HCT116 (cell line): ENCODE measurements around the gene SLC25A39. TPM values are rescaled to one million over a fixed set of nuclear protein-coding genes. Genes with fewer than 3 reads are reported as not detected.
"Not testable (repeated sequence)": the region's sequence is repeated elsewhere in the genome, so short reads cannot be mapped to it uniquely, and the experiment has no call there.

Experiments
- ATAC-seq: fragments of 200-7000 bp; cut with Tn5 transposase; 2 replicates; pipeline ENCODE4 v1.9.1; 2020; ENCODE audit warnings: mild to moderate bottlenecking, moderate library complexity
- BruUV-seq: library from RNA; stranded (reverse); fragments of 400-500 nt; replicated peaks from 2 replicates; lab custom pipeline; 2021; lab: Mats Ljungman, UMichigan
- CTCF ChIA-PET: fragments of 300-600 bp; sonication (Branson Sonifier 250); formaldehyde crosslinking; loops from one replicate; lab custom pipeline; 2021; ENCODE audit warnings: antibody characterized with exemption; lab: Charles Lee
- POLR2A ChIA-PET: fragments of 300-600, 350-600 bp; sonication (Branson Sonifier 250); formaldehyde crosslinking; loops from one replicate; lab custom pipeline; 2021; ENCODE audit warnings: antibody characterized with exemption; lab: Charles Lee
- RAD21 ChIA-PET, 2 experiments: fragments of 300-600 bp; sonication (Branson Sonifier 250); formaldehyde crosslinking; loops; one replicate each; lab custom pipeline; 2023; ENCODE audit warnings: low total read pairs in 2 of 2; ENCODE audit not compliant: uncharacterized antibody in 2 of 2, unreplicated experiment in 2 of 2, low non-redundant PET in 1 of 2; lab: Charles Lee
- DNase-seq: peaks from one replicate; pipeline ENCODE4 v3.0.0-alpha.2; 2010; ENCODE audit warnings: low read depth, low spot score
- H2AFZ ChIP-seq: fragments of 200-600 bp; shearing (Covaris generic), sonication (generic); 2 replicates; pipeline ENCODE4 v1.6.1; 2017; ENCODE audit warnings: low read depth, mixed run types, mixed read lengths, antibody characterized with exemption, low read length; ENCODE audit not compliant: poor library complexity, severe bottlenecking
- H3K27ac ChIP-seq: 2 replicates; pipeline ENCODE4 v1.5.1; 2012; ENCODE audit warnings: low read depth, low read length
- H3K27me3 ChIP-seq: fragments of 200-600 bp; sonication (generic); 2 replicates; pipeline ENCODE4 v1.6.1; 2016; ENCODE audit warnings: mixed run types, low read length, mixed read lengths; ENCODE audit not compliant: insufficient read depth
- H3K36me3 ChIP-seq, 2 experiments: fragments of 200-500 bp in 1 of 2; fragments of 200-600 bp in 1 of 2; sonication (Bioruptor generic) in 1 of 2; sonication (generic) in 1 of 2; 2 replicates each; pipeline versions ENCODE4 v1.5.1 to v1.6.1; 2014 to 2016; ENCODE audit warnings: low read length in 2 of 2, inconsistent platforms in 1 of 2, mixed read lengths in 1 of 2, mixed run types in 1 of 2; ENCODE audit not compliant: insufficient read depth in 2 of 2, control insufficient read depth in 1 of 2
- H3K4me1 ChIP-seq, 2 experiments: fragments of 200-600 bp in 1 of 2; sonication (generic) in 1 of 2; 2 replicates each; pipeline versions ENCODE4 v1.5.1 to v1.6.1; 2012 to 2017; ENCODE audit warnings: low read length in 2 of 2, inconsistent platforms in 1 of 2, mild to moderate bottlenecking in 1 of 2, mixed read lengths in 1 of 2, mixed run types in 1 of 2, moderate library complexity in 1 of 2; ENCODE audit not compliant: insufficient read depth in 2 of 2, control insufficient read depth in 1 of 2
- H3K4me2 ChIP-seq: fragments of 200-600 bp; sonication (generic); 2 replicates; pipeline ENCODE4 v1.6.1; 2017; ENCODE audit warnings: mixed run types, low read length, mixed read lengths
- H3K4me3 ChIP-seq, 2 experiments: fragments of 200-600 bp in 1 of 2; sonication (generic) in 1 of 2; replicated peaks in 1 of 2; 2 replicates each; pipeline ENCODE4 v1.5.1; 2011 to 2016; ENCODE audit warnings: low read length in 2 of 2, control low read depth in 1 of 2, low read depth in 1 of 2, mild to moderate bottlenecking in 1 of 2, mixed read lengths in 1 of 2, mixed run types in 1 of 2
- H3K79me2 ChIP-seq: fragments of 200-600 bp; sonication (generic); 2 replicates; pipeline ENCODE4 v1.6.1; 2017; ENCODE audit warnings: mild to moderate bottlenecking, mixed run types, low read length, moderate library complexity, mixed read lengths; ENCODE audit not compliant: insufficient read depth
- H3K9ac ChIP-seq: fragments of 200-600 bp; sonication (generic); 2 replicates; pipeline ENCODE4 v1.6.1; 2016; ENCODE audit warnings: low read length, mixed read lengths
- H3K9me2 ChIP-seq: fragments of 200-600 bp; sonication (generic), shearing (Covaris generic); 2 replicates; pipeline ENCODE4 v1.6.1; 2017; ENCODE audit warnings: mixed run types, mild to moderate bottlenecking, moderate library complexity; ENCODE audit not compliant: insufficient read depth
- H3K9me3 ChIP-seq, 2 experiments: fragments of 200-500 bp in 1 of 2; fragments of 200-600 bp in 1 of 2; sonication (Bioruptor generic) in 1 of 2; sonication (generic) in 1 of 2; 2 replicates each; pipeline ENCODE4 v1.6.1; 2014 to 2017; ENCODE audit warnings: low read length in 2 of 2, mixed read lengths in 2 of 2, inconsistent platforms in 1 of 2, low read depth in 1 of 2, mild to moderate bottlenecking in 1 of 2, mixed run types in 1 of 2, moderate library complexity in 1 of 2; ENCODE audit not compliant: control insufficient read depth in 1 of 2, insufficient read depth in 1 of 2
- H4K20me1 ChIP-seq: fragments of 200-600 bp; sonication (generic), shearing (Covaris generic); 2 replicates; pipeline ENCODE4 v1.6.1; 2017; ENCODE audit warnings: mixed run types, mild to moderate bottlenecking, moderate library complexity; ENCODE audit not compliant: insufficient read depth
- ATF3 ChIP-seq: IDR thresholded peaks from 2 replicates; pipeline ENCODE4 v1.6.1; 2012
- CEBPB ChIP-seq: IDR thresholded peaks from 2 replicates; pipeline ENCODE4 v1.6.1; 2012; ENCODE audit warnings: low read depth
- ELF1 ChIP-seq: IDR thresholded peaks from 2 replicates; pipeline ENCODE4 v1.6.1; 2012; ENCODE audit warnings: low read depth, borderline replicate concordance
- JUND ChIP-seq: IDR thresholded peaks from 2 replicates; pipeline ENCODE4 v1.6.1; 2012
- YY1 ChIP-seq: IDR thresholded peaks from 2 replicates; pipeline ENCODE4 v1.6.1; 2011; ENCODE audit warnings: low read length, low read depth, moderate library complexity, mild to moderate bottlenecking; ENCODE audit not compliant: insufficient replicate concordance; ENCODE audit errors: extremely low read depth
- ZNF274 ChIP-seq: fragments of 200-500 bp; sonication (Bioruptor generic); IDR thresholded peaks from 2 replicates; pipeline ENCODE4 v1.6.1; 2014; ENCODE audit warnings: mild to moderate bottlenecking, low read depth, low read length, inconsistent platforms
- intact Hi-C: fragments of 100-400 bp; cut with micrococcal nuclease; formaldehyde crosslinking; loops from 2 replicates; pipeline ENCODE4 v1.10.0; 2022
- total RNA-seq: library from RNA; stranded (reverse); gene quantifications from one replicate; pipeline ENCODE4 v1.2.1, GENCODE V29; 2021; ENCODE audit not compliant: unreplicated experiment

SLC25A39 gene
- total RNA-seq, 1 experiment from 2014 or later: 326 TPM

- no peaks in the 10 kb centered on the region for H3K79me2 ChIP-seq
- no peaks in the 10 kb centered on the region for H3K9me3 ChIP-seq
- no peak overlapping the region for H3K9ac ChIP-seq
- no peaks in the 10 kb centered on the region for H4K20me1 ChIP-seq
- ChIA-PET CTCF (interaction anchor here (2.0 kb wide), 1 partner anchor 9 kb away, joined by 5 read pairs; no protein-coding TSS in a partner anchor), POLR2A (no interaction called here), RAD21 (no interaction called here)
- no peaks in the 10 kb centered on the region for H3K27me3 ChIP-seq
- TF ChIP-seq ELF1 (no peak), JUND (no peak), ZNF274 (no peak), YY1 (no peak), ATF3 (no peak), CEBPB (no peak)
- no peaks in the 10 kb centered on the region for H3K9me2 ChIP-seq
- intact Hi-C loops: loop anchor here (10.0 kb wide), 1 partner anchor 463 kb away; the partner anchor contains the start of gene MPP2
- no peak overlapping the region for H3K4me3 ChIP-seq
- BruUV-seq: no TSS peak
- no peak overlapping the region for H2AFZ ChIP-seq
- no peaks in the 10 kb centered on the region for H3K36me3 ChIP-seq
- ATAC-seq (no peak), DNase-seq (no peak)
- H3K4me1 ChIP-seq: peaks cover 4 to 12% of the 10 kb centered on the region in 2 experiments; a peak in 3 of 4 replicates
- no peak overlapping the region for H3K4me2 ChIP-seq
- no peak overlapping the region for H3K27ac ChIP-seq
Observed at GRCh38 chr17:44367231-44367979, 42.8 kb upstream of the SLC25A39 start.

GRCh38 chr17:44365051-44365450 is 40.4 kb upstream of the SLC25A39 start:
- H3K9me3 ChIP-seq, H3K27me3 ChIP-seq, H3K4me3 ChIP-seq, H3K4me2 ChIP-seq, DNase-seq, H3K9me2 ChIP-seq, RAD21 ChIA-PET, BruUV-seq, H3K36me3 ChIP-seq, H3K9ac ChIP-seq, ATAC-seq, POLR2A ChIA-PET, H4K20me1 ChIP-seq, H3K27ac ChIP-seq, H3K79me2 ChIP-seq, H2AFZ ChIP-seq: not testable (repeated sequence)
- H3K4me1 ChIP-seq: peaks cover 7 to 27% of the 10 kb centered on the region in 2 experiments; a peak in 3 of 4 replicates
- CTCF ChIA-PET: interaction anchor here (0.7 kb wide), 2 partner anchors 221 to 284 kb away, joined by 3 read pairs; no protein-coding TSS in a partner anchor
- intact Hi-C loops: loop anchor here (10.0 kb wide), 1 partner anchor 460 kb away; the partner anchor contains the start of gene MPP2
